Stimulated activated CD8-positive, alpha-beta memory T cell treated with anti-CD3 and anti-CD28 coated beads, Interleukin-15, amount 100 ng/mL, for 1 hour (primary cell): ENCODE data around the gene SSH2.
"Not testable (repeated sequence)": the region's sequence is repeated elsewhere in the genome, so short reads cannot be mapped to it uniquely, and the experiment has no call there.

Experiments used
- DNase-seq: peaks from one replicate; pipeline ENCODE4 v3.0.0-alpha.2; 2020; ENCODE audit warnings: low read depth

Gene SSH2

DNA sequence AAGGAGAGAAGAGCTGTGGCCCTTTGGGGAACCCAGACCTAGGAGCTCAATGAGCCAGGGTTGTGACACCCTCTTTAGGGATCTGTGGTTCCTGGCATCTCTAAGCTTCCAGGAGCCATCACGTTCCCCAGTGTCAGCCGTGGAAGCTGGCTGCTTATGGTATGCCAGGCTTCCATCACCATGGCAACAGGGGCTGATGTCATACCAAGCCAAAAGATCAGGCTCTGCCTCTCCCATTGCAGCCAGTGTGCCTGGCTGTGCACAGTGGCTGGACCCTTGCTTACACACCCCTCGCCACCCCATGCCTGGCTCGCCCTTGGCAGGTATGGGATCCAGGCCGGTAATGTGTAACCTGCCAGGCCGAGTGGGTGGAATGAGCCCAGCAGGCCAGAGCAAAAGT is 91.1 kb downstream of the SSH2 start:
- DNase-seq, result no peak

DNA sequence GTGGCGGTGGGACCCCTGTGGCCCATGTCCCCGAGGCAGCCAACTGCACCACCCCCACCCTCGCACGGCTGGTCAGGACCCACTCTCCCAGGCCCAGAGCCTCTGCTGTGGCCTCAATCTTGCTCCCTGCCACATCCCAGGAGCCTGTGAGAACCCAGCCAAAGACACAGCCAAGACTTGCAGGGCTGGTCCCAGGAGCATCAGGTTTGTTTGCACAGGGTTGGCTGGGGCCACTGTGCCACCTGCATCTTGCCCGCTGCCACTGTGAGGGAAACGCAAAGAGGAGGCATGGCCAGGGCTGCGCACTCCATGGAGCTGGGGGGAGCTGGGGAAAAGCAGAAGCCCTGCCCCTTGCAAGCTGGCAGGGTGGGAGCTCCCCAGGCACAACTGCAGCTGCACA is 92.5 kb downstream of the SSH2 start:
- no peak for DNase-seq

DNA sequence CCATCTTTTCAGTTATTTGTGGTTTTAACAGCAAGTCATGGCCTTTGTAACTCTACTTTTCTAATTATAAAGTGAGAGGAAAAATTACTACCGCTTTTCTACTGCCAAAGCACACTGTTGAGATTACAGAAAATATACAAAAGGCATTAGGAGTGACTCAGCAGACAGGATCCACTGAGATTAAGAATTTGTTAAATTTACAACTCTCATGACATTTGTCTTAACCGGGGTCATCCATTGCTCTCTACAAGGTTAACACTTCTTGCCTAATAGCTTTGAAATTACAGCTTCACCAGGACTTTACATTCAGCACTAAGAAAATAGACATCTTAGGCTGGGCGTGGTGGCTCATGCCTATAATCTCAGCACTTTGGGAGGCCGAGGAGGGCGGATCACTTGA is 93.4 kb downstream of the SSH2 start:
- no peak for DNase-seq

DNA sequence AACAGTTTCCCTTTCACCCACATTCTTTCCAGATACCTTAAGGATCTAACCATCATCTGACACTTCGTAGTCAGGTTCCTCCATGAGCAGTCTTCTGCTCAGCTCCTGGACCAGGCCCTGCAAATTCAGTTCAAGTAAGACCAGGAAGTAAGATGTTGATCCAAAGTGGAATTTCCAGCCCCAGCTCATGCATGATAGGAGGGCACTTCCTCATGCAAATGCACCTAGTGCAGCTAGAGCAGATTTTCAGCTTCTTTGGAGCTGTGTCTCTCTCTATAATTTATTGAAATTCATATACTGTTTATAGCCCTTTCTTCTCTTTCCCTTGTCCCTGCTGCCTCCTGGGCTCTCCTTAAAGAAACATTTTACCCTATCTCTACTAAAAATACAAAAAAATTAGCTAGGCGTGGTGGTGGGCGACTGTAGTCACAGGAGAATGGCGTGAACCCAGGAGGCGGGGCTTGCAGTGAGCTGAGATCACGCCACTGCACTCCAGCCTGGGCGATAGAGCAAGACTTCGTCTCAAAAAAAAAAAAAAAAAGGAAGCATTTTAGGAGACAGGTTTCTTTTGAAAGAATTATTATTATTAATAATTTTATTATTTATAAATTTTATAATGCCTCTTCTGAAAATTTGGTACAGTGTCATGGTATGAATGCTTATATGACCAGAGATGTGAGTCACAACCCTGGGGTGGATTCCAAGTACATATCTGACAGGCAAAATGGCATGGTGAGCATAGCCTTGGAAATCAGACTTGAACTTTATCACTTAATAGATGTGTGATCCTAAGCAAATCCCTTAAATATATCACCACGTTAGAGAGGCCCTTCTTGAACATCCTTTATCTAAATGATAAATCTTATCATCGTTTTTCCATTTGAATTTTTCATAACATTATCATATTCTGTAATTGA is 94.3 kb downstream of the SSH2 start:
- DNase-seq, result no peak

DNA sequence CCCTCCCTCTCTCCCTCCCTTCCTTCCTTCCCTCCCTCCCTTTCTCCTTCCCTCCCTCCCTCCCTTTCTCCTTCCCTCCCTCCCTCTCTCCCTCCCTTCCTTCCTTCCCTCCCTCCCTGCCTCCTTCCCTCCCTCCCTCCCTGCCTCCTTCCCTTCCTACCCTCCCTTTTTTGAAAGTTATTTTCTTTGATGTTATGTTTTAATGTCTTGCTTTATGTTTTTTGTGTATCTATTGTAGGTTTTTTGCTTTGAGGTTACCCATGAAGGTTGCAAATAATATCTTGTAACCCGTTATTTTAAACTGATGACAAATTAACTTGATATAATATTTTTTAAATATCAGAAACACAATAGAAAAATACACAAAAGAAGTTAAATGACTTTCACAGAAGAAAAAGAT is 96.2 kb downstream of the SSH2 start:
- no peak for DNase-seq

DNA sequence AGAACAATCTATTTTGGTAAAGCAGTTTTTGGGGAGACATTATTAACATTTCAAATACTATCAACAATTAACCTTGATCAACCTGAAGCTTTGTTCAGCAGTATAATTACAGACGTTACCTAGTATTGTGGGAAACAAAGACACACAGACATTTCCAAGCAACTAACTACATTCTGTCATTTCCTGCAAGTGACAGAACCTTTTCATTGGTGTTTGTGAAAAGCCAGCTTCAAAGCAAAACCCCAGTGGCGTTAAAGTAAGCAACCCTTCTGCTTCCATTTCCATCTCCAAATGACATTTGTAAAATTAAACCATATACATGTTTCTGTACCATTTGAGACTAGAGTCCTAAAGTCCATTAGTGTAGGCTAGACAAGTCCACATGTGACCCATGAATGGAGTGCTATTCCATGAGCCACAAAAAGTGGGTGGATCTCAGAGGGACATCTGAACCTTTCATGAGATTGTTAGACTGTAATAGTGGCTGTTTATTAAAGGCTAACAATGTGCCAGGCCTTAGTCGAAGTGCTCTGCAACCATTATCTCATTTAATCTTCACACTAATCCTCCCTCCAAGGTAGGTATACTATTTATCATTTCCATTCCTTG is 101.2 kb downstream of the SSH2 start:
- DNase-seq, result no peak

DNA sequence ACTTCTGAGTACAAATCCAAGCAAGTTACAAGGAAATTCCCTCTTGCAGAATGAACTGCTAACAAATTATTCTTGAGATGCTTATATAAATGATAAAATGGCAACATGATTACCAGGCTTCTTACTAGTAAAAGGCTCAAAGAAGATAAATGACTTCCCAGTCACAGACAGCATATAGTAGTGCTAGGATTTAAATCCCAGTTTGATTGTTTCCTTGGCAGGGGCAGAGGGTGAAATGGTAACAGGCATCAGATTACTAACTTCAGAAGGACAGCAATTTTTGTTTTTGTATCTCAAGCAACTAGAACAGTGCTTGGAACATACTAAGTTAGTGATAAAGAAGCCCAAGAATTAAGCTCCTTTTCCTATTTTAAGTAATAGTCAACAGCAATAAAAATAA is 102.8 kb downstream of the SSH2 start:
- no peak for DNase-seq

DNA sequence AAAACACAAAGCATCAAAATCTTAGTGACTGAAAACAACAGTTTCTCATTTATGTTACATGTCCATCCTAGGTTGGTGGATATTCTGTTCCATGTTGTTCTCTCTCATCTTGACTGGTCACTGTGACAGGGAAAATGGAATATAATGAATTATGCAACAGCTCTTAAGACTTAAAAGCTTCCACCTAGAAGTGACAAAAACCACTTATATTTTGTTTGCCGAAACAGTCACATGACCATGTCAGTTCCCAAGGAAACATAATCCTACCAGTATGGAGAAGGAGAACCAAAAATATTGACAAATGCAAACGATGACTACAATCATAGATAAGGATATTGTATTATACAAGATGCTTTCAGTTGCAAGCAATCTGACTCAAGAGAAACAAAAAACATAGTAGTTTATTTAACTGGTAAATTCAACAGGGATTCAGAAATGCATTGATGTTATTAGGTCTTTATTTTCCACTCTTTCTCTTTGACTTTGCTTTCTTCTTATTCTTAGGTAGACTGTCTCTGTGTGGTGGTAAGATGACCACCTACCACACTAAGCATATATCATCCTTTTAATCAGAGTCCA is 103.8 kb downstream of the SSH2 start:
- no peak for DNase-seq

DNA sequence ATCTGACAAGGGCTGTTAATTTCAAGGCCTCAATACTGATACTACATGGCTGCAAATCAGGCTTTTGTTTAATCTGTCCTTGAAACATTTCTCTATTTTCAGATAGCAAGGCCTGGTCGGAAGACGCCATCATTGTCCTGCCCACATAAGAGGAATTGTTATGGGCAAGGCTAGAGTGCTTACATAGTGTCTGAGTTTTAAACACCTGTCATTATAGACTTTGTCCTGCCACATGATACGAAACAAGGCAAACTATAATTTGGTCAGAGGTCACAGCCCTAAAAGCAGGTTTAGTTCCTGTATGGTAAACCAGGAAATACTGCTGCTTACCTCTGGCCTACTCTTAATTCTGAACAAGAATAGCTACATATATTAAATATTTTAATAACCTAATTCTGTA is 104.4 kb downstream of the SSH2 start:
- DNase-seq, result no peak

DNA sequence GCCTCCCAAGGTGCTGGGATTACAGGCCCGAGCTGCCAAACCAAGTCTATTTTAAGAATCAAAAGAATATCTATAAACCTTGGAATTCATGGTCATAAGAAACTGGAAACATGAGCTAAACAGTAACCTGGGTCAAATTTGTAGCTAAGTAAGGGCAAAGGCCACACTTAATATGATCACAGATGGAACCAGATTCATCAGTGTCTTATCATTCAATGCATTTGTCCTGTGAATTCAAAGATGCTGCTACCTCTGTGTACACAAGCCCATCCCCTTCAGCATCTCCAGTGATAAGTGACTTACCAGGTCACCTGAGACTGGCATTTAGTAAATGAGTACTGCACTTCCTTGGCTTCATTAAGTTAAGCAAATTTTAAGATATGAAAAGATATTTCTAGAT is 108.1 kb downstream of the SSH2 start:
- DNase-seq, result no peak

DNA sequence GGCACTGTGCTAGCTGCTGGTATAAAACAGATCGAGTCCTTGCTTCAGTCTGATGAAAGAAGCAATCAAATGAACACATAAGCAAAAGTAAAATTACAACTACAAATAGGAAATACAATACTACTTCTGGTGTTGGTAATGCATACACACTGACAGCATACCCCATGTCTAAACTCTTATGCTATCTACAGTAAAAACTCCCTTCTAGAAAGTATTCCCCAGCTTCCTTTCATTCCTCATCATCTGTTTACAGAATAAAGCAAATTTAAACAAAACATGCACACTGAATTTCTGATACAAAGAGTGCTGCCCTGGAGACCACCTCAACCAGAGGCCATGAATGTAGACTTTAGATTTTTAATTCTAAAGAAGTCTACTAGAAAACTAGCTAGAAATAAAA is 109.6 kb downstream of the SSH2 start:
- DNase-seq, result no peak

DNA sequence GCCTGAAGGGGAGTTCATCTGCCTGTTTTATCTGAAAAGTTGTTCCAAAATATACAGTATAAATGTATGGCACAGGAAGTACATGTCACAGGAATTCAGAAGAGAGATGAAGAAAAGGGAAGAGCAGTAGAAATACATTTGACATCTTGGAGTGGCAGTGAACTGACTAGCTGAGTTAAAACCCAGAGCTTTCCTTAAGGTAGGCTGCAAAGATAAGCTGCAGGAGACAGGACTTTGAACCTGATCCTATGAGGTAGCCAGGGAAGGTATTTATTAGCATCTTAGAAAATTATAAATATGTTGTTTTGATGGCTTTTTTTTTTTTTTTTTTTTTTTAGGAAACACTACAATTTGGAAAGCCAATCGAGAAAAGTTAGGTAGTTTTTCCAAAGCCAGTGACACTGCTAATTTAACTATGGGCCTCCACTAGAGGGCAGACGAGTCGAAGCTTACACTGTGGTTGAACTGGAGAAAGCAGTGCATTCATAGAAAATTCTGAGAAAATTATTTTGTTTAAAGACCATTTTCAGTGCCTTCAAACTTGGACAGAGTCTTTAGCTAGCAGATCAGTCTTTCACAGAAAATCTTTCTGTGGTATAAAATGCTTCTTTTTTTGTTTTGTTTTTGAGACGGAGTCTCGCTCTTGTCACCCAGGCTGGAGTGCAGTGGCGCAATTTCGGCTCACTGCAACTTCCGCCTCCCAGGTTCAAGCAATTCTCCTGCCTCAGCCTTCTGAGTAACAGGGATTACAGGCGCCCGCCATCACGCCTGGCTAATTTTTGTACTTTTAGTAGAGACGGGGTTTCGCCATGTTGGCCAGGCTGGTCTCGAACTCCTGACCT is 122.3 kb downstream of the SSH2 start:
- DNase-seq, result peak; percentile 59

DNA sequence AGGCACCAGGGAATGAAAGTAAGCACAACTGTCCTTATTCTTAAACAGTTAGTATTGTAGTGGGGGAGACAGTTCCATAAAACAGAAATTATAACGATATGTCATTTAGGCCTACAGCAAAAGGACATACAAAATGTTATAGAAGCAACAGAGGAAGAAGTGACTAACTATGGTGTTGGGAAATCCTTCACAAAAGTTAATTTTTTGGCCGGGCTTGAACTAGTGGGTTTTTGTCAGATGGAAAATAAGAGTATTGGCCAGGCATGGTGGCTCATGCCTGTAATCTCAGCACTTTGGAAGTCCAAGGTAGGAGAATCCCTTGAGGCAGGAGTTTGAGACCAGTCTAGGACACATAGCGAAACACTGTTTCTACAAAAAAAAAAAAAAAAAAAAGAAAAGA is 127.8 kb downstream of the SSH2 start:
- DNase-seq, result no peak

DNA sequence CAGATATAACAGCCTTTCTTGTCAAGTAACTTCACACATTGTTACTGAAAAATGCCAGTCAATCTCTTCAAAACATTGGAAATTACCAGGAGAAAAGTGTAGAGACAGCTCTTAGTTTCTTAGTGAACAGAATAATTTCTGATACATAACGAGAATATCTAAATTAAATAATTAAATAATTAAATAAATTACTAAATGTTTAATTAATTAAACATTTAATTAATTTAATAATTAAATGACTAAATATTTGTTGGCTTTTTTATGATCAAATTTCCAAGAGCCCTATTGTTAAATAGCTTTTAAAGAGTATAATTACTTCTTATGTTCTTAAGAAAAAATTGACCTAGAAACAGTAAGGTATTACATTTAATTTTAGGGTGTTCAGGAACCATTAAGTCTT is 129.6 kb downstream of the SSH2 start:
- DNase-seq, result no peak

DNA sequence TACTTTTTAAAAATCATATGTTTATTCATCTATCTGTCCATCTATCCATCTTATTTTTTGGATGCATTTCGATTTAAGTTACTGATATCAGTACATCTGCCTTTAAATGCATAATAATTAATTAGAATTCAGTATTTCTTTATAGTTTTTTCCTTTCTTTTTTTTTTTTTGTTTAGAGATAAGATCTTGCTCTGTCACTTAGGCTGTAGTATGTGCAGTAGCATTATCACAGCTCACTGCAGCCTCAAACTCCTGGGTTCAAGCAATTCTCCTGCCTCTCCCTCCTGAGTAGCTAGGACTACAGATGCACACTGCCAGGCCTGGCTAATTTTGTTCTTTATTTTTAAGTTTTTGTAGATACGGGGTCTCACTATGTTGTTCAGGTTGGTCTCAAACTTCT is 133.4 kb downstream of the SSH2 start:
- no peak for DNase-seq

DNA sequence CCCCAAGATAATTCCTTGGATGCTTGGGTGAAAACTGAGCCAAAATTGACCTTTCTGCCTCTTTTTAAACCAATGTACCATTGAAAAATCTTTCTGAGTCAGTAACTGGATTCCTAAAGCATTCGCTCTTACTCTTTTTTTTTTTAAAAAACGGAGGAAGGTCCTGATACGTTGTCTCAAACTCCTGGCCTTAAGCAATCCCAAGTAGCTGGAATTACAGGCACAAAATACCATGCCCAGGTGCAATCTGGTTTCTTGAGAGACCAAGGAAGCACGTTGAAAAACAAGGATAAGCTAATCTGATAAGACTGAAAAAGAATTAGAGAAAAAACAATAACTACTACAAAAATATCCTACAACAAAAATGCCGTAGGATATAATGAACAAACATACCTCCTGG is 136.5 kb downstream of the SSH2 start:
- DNase-seq, result no peak

DNA sequence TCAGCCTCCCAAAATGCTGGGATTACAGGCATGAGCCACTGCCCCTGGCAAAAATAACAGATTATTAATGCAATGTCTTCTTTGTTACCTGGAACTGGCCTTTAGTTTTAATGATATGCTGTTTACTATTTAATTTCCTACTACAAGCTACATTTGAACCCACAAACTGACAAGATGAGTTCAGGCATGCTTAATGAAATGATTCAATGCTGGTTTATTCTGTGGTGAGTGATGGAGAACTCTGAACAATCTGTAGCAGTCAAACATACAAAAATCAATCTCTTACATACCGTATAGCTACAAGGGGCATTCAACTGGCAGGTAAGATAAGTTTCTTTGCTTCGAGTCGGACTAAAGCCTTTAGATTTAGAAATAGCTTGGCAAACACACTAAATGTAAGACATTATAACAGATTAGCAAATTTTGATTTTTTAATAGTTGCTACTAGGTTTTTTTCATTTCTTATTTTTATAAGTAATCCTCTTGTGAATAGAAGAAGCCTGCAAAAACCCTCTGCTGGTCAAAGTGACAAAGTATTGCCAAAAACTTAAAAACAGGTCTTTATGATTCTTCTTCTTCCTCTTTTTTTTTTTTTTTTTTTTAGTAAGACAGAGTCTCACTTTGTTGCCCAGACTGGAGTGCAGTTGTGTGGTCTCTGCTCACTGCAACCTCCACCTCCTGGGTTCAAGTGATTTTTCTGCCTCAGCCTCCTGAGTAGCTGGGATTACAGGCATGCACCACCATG is 138.5 kb downstream of the SSH2 start:
- DNase-seq, result no peak

DNA sequence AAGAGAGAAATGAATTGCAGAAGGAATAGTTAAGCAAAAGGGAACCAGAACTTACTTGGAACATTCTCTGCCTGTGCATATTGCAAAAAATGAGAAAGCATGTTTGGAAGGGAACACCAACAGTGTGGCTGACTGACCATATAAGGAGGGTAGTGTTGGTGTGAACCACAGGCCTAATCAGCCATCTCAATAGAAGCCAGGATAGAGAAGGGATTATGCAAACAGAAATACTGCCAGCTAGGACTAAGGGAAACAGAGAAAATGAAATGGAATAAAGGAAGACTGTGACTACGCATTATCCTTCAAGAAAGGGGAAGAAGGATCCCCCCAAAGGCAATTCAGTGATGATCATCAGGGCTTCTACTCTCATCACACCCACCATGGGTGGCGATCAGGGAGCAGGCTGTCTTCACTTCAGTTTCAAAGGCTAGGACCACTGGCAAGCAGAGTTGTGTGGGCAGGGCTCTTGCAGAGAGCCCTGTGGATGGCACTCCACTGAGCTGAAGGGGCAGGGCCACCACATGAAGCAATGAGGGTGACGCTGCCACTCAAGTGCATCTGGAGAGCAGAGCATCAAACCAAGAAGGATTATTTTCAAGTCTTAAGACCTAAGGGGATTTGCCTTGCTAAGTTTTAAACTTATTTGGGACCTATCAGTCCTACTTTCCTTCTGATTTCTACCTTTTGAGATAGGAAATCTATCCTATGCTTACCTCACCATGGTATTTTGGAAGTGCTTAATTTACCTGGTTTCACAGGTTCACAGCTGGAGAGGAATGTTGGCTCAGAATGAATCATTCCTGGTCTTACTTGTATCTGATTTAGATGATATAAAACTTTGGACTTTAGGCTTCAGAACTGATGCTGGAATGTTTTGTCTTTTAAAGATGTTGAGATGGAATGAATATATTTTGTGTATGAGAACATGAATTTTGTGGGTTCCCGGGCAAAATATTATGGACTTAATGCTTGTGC is 140.5 kb downstream of the SSH2 start:
- DNase-seq, result no peak

DNA sequence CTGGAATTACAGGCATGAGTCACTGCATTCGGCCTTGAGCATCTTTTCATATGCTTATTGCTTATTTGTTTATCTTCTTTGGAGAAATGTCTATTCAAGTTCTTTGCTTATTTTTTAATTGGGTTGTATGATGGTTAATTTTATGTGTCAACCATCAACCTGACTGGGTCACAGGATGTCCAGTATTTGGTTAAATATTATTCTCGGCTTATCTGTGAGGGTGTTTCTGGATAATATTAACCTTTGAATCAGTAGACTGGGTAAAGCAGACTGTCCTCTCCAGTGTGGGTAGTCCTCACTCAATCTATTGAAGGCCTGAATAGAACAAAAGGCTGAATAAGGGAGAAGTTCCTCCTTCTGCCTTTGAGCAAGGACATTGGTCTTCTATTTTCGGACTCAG is 142.0 kb downstream of the SSH2 start:
- no peak for DNase-seq

DNA sequence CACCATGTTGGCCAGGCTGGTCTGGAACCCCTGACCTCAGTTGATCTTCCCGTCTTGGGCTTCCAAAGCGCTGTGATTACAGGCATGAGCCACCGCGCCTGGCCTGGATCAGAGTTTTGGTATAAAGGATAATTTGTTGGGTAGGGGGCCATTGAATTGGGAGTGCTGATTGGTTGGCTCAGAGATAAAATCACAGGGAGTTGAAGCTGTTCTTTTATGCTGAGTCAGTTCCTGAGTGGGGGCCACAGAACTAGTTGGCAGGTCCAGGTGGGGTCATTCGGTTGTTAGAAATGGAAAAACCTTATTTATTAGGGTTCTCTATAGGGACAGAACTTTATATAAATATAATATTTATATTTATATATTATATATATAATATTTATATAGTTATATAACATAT is 147.1 kb downstream of the SSH2 start:
- no peak for DNase-seq

DNA sequence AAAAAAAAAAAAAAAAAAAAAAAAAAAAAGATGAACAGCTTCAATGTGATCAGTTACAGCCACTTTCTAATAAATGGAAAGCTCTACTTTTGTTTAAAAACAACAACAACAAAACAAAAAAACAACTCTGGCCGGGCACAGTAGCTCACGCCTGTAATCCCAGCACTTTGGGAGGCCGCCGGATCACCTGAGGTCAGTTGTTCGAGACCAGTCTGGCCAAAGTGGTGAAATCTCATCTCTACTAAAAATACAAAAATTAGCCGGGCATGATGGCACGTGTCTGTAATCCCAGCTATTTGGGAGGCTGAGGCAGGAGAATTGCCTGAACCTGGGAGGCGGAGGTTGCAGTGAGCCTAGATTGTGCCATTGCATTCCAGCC is 150.2 kb downstream of the SSH2 start:
- DNase-seq, result not testable (repeated sequence)
